ENCODE results near the gene GJA3.

DNA sequence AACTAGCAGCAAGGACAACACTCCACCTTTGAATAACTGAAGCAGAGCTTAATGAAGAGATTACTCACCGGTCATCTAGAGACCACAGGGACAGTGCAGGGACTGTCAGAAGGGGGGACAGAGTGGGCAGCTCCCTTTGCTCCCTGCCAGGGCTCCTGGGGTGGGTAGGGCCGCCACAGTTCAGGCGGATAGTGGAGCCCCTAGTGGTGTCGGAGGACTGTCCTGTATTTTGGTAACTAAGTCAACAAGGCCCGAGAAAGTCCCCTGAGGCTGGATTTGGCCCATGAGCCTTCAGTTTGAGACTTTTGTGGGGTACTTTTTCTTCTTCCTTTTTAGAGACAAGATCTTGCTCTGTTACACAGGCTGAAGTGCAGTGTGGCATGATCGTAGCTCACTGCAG is 44.6 kb downstream of the GJA3 start:
- TF ChIP-seq, protein P1, sequence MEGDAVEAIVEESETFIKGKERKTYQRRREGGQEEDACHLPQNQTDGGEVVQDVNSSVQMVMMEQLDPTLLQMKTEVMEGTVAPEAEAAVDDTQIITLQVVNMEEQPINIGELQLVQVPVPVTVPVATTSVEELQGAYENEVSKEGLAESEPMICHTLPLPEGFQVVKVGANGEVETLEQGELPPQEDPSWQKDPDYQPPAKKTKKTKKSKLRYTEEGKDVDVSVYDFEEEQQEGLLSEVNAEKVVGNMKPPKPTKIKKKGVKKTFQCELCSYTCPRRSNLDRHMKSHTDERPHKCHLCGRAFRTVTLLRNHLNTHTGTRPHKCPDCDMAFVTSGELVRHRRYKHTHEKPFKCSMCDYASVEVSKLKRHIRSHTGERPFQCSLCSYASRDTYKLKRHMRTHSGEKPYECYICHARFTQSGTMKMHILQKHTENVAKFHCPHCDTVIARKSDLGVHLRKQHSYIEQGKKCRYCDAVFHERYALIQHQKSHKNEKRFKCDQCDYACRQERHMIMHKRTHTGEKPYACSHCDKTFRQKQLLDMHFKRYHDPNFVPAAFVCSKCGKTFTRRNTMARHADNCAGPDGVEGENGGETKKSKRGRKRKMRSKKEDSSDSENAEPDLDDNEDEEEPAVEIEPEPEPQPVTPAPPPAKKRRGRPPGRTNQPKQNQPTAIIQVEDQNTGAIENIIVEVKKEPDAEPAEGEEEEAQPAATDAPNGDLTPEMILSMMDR (IDR thresholded peaks at IDR 0.05; ENCODE audit: poor library complexity), result no peak
- no peak for TF ChIP-seq EZH2 (IDR thresholded peaks at IDR 0.05; ENCODE audit: borderline replicate concordance)
- no peak for TF ChIP-seq EZH2phosphoT487 (IDR thresholded peaks at IDR 0.05; ENCODE audit: low read depth, severe bottlenecking, unreplicated experiment)

Data from hepatocyte (in vitro differentiated cells).